Caco-2 (cell line): Measurements from ENCODE around the gene NPIPA3. TPM values are rescaled to one million over a fixed set of nuclear protein-coding genes. Genes with fewer than 3 reads are reported as not detected.
"Not testable (repeated sequence)": the region's sequence is repeated elsewhere in the genome, so short reads cannot be mapped to it uniquely, and the experiment has no call there.

Source experiments
- BruUV-seq: library from RNA; stranded (reverse); fragments of 400-500 nt; replicated peaks from 2 replicates; lab custom pipeline; 2021; lab: Mats Ljungman, UMichigan
- CTCF ChIA-PET: fragments of 300-600 bp; sonication (Branson Sonifier 250); formaldehyde crosslinking; loops from one replicate; lab custom pipeline; 2022; ENCODE audit warnings: antibody characterized with exemption; lab: Charles Lee
- POLR2A ChIA-PET: fragments of 300-600 bp; sonication (Branson Sonifier 250); formaldehyde crosslinking; loops from one replicate; lab custom pipeline; 2022; ENCODE audit warnings: antibody characterized with exemption; lab: Charles Lee
- DNase-seq, 2 experiments: peaks; one replicate each; pipeline versions ENCODE4 v3.0.0 to v3.0.0-alpha.2; 2020 to 2022
- H3K27me3 ChIP-seq: replicated peaks from 2 replicates; pipeline ENCODE4 v1.6.0; 2011; ENCODE audit warnings: low read length; ENCODE audit not compliant: control insufficient read depth, insufficient read depth
- H3K36me3 ChIP-seq: 2 replicates; pipeline ENCODE4 v1.5.1; 2011; ENCODE audit warnings: low read length; ENCODE audit not compliant: control insufficient read depth, insufficient read depth
- H3K4me1 ChIP-seq: fragments of 250-450 bp; sonication (Bioruptor Pico); 2 replicates; pipeline ENCODE4 v1.5.1; 2020; ENCODE audit warnings: mild to moderate bottlenecking
- H3K4me3 ChIP-seq: 2 replicates; pipeline ENCODE4 v1.5.1; 2011; ENCODE audit warnings: low read depth, mild to moderate bottlenecking, control low read depth, low read length
- H3K9me3 ChIP-seq: fragments of 250-450 bp; sonication (Bioruptor Pico); 2 replicates; pipeline ENCODE4 v1.5.1; 2020; ENCODE audit warnings: mild to moderate bottlenecking, moderate library complexity
- H3K27ac Mint-ChIP-seq: one replicate; pipeline ENCODE4 v1.8.0; 2022; ENCODE audit warnings: mixed read lengths; ENCODE audit not compliant: unreplicated experiment
- H3K27me3 Mint-ChIP-seq: one replicate; pipeline ENCODE4 v1.8.0; 2022; ENCODE audit warnings: mixed read lengths; ENCODE audit not compliant: insufficient read depth, unreplicated experiment
- H3K36me3 Mint-ChIP-seq: one replicate; pipeline ENCODE4 v1.8.0; 2022; ENCODE audit warnings: mild to moderate bottlenecking, mixed read lengths; ENCODE audit not compliant: insufficient read depth, unreplicated experiment
- H3K4me1 Mint-ChIP-seq: one replicate; pipeline ENCODE4 v1.8.0; 2022; ENCODE audit warnings: low read depth, mixed read lengths; ENCODE audit not compliant: unreplicated experiment
- H3K4me3 Mint-ChIP-seq: one replicate; pipeline ENCODE4 v1.8.0; 2022; ENCODE audit warnings: mild to moderate bottlenecking, moderate library complexity, mixed read lengths; ENCODE audit not compliant: unreplicated experiment
- H3K9me3 Mint-ChIP-seq: one replicate; pipeline ENCODE4 v1.8.0; 2022; ENCODE audit warnings: mixed read lengths; ENCODE audit not compliant: unreplicated experiment
- intact Hi-C: fragments of 100-400 bp; cut with micrococcal nuclease; formaldehyde crosslinking; loops from one replicate; pipeline ENCODE4 v1.10.0; 2022; ENCODE audit not compliant: unreplicated experiment
- total RNA-seq: library from RNA; stranded (reverse); gene quantifications from 2 replicates; pipeline ENCODE4 v1.2.3, GENCODE V29; 2022

NPIPA3 gene
- total RNA-seq, 1 experiment from 2014 or later, result 1.8 TPM

DNA sequence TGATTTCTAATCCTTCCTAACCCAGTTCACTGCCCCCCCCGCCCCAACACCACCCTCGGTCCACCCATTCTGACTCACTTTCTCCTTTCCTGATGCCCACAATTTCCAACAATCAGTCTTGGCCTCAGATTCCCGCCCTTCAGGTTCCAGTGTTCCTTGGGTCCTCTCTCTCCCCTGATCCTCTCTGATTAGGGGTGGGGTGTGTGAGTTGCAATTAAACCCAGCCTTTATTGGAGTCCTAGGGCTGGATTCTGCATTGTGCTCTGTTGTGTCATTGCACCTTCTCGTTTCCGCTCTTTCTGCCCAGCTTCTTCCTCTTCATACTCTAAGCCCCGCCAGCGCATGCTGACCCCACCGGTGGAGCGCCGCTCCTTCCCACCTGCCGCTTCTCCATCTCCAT, 539 bp upstream of the NPIPA3 start:
- H3K4me3 Mint-ChIP-seq, POLR2A ChIA-PET, intact Hi-C loops, CTCF ChIA-PET, H3K4me1 ChIP-seq, H3K9me3 ChIP-seq, H3K27me3 Mint-ChIP-seq, H3K27me3 ChIP-seq, H3K4me3 ChIP-seq, DNase-seq, BruUV-seq, H3K36me3 Mint-ChIP-seq, H3K4me1 Mint-ChIP-seq, H3K36me3 ChIP-seq, H3K27ac Mint-ChIP-seq, H3K9me3 Mint-ChIP-seq: not testable (repeated sequence)

DNA sequence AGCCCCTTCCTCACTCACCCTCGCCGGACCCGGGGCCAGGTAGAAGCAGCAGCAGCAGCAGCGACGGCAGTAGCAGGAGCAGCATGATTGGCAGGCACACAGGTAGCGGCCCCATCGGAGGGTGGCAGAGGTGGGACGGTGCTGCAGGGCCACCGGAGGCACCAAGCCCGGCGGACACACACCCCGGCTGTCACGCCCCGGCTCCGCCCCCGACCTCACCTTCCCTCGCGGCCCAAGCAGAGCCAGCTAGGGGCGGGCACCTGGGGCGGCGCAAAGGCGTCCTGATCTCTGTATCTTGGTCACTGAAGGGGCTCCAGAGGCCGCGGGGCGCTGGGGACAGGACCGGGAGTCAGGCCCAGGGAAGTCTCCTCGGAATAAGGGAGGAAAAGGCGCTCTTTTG, 30.0 kb downstream of the NPIPA3 start:
- H3K4me1 Mint-ChIP-seq, H3K27me3 ChIP-seq, H3K36me3 Mint-ChIP-seq, H3K4me3 ChIP-seq, H3K36me3 ChIP-seq, H3K4me1 ChIP-seq, H3K9me3 ChIP-seq, POLR2A ChIA-PET, H3K4me3 Mint-ChIP-seq, intact Hi-C loops, BruUV-seq, H3K27me3 Mint-ChIP-seq, CTCF ChIA-PET, H3K9me3 Mint-ChIP-seq, H3K27ac Mint-ChIP-seq, DNase-seq: not testable (repeated sequence)

DNA sequence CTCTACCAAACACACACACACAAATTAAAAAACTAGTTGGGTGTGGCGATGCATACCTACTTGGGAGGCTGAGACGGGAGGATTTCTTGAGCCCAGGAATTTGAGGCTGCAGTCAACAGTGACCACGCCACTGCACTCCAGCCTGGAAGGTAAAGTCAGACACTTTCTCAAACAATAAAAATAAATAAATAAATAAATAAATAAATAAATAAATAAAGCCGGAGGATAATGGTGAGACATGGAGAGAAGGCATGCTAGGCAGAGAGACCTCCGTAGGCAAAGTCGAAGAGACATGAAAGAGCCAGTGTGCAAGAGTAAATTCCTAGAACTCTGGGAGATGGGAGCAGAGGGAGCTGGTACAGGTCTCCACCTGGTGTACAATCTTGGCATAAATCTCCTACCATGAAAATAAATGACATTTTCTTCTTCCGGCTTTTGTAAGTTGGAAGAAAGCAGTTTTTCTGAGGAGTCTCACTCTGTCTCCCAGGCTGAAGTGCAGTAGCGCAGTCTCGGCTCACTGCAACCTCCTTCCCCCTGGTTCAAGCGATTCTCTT, 37.7 kb downstream of the NPIPA3 start:
- H3K9me3 ChIP-seq, POLR2A ChIA-PET, BruUV-seq, H3K4me3 Mint-ChIP-seq, intact Hi-C loops, H3K4me1 Mint-ChIP-seq, H3K27me3 ChIP-seq, H3K27ac Mint-ChIP-seq, CTCF ChIA-PET, DNase-seq, H3K36me3 ChIP-seq, H3K36me3 Mint-ChIP-seq, H3K9me3 Mint-ChIP-seq, H3K4me1 ChIP-seq, H3K4me3 ChIP-seq, H3K27me3 Mint-ChIP-seq: not testable (repeated sequence)

DNA sequence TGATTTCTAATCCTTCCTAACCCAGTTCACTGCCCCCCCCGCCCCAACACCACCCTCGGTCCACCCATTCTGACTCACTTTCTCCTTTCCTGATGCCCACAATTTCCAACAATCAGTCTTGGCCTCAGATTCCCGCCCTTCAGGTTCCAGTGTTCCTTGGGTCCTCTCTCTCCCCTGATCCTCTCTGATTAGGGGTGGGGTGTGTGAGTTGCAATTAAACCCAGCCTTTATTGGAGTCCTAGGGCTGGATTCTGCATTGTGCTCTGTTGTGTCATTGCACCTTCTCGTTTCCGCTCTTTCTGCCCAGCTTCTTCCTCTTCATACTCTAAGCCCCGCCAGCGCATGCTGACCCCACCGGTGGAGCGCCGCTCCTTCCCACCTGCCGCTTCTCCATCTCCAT, 38.6 kb downstream of the NPIPA3 start:
- H3K27ac Mint-ChIP-seq, CTCF ChIA-PET, DNase-seq, H3K27me3 Mint-ChIP-seq, H3K4me3 ChIP-seq, H3K36me3 Mint-ChIP-seq, H3K4me1 Mint-ChIP-seq, H3K4me1 ChIP-seq, H3K36me3 ChIP-seq, H3K9me3 Mint-ChIP-seq, BruUV-seq, H3K4me3 Mint-ChIP-seq, POLR2A ChIA-PET, H3K27me3 ChIP-seq, H3K9me3 ChIP-seq, intact Hi-C loops: not testable (repeated sequence)

DNA sequence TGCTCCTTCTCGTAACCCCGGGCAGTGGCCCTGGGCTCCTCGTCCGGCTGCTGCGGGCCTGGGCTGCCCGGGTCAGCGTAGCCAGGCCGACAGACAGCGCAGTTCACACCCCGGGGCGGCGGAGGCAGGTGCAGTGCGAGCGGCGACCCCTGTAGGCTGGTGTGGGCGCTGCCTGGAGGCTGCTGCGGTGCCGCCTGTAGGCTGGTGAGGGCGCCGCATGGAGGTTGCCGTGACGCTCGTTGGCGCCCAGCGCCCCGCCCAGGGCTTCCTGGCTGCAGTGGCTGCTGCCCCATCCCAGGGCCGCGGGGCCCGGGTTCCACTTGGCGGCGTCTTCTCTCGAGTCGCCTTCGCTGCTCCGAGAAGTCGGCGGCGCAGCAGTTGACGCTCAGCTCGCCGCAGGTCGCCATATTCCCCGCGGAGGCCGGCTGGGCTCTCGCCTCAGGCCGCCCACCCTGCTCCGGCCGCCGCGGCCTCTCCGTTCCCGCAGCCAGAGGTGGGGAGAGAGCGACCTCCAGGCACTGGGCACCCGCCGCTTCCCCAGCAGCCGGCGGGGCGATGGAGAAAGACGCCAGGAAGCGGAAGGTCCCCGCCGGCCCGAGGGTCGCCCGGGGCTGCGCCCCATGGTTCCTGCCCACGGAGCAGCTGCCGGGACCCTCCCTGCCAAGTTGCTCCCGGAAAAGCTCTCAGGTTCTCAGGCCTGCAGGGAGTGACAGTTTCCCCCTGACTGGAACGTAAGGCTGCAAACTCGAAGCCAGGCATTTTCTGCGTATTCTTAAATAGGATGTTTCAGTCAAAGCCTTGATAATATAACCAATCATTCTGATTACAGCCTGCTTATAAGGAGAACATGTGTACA, 39.3 kb downstream of the NPIPA3 start, which contains the start of gene NPIPA2:
NPIPA2 (plus strand) TSS at position 261 of the 856 bp plus-strand sequence. CDS start 5,533 bp downstream, outside the sequence.
- H3K4me3 Mint-ChIP-seq, H3K4me1 ChIP-seq, H3K36me3 Mint-ChIP-seq, H3K4me1 Mint-ChIP-seq, POLR2A ChIA-PET, H3K27me3 ChIP-seq, H3K27me3 Mint-ChIP-seq, H3K27ac Mint-ChIP-seq, H3K4me3 ChIP-seq, intact Hi-C loops, H3K9me3 ChIP-seq, H3K9me3 Mint-ChIP-seq, DNase-seq, H3K36me3 ChIP-seq, CTCF ChIA-PET: not testable (repeated sequence)
- TSS peak; percentile 87 for BruUV-seq

DNA sequence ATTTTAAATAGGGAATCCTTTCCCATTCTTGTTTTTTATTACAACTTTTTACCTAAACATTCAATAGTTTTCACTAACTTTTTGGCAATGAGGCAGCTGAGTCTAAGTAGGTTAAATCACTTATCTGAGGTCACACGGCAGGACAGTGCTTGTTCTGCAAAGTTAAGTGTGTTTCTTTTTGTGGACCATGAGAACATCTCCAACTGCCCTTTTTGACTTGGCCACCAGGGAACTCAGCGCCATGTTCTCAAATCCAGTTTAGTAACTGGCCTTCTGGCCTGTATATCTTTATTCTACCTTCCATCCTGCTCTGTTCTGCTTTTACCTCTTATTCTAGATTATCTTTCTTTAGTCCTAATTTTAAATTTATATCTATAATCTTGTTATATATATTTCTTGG, 70.4 kb downstream of the NPIPA3 start:
- CTCF ChIA-PET, result not testable (repeated sequence)

DNA sequence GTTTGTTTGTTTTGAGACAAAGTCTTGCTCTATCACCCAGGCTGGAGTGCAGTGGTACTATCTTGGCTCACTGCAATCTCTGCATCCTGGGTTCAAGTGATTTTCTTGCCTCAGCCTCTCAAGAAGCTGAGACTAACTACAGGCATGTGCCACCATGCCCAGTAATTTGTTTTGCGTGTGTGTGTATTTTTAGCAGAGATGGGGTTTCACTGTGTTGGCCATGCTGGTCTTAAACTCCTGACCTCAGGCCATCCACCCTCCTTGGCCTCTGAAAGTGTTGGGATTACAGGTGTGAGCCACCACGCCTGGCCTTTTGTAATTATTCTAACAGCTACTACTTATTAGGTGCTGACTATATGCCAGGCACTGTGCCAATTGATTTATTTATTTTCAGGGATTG, 72.4 kb downstream of the NPIPA3 start:
- intact Hi-C loops, H3K4me1 ChIP-seq, H3K27me3 ChIP-seq, H3K36me3 ChIP-seq, H3K27ac Mint-ChIP-seq, DNase-seq, CTCF ChIA-PET, H3K4me3 Mint-ChIP-seq, H3K9me3 Mint-ChIP-seq, H3K4me1 Mint-ChIP-seq, H3K36me3 Mint-ChIP-seq, H3K4me3 ChIP-seq, POLR2A ChIA-PET, BruUV-seq, H3K9me3 ChIP-seq, H3K27me3 Mint-ChIP-seq: not testable (repeated sequence)

More for the DNA sequence above, 70.4 kb downstream of the NPIPA3 start:
- H3K27me3 Mint-ChIP-seq, H3K4me1 Mint-ChIP-seq, DNase-seq, H3K9me3 ChIP-seq, H3K36me3 ChIP-seq, H3K9me3 Mint-ChIP-seq, POLR2A ChIA-PET, H3K27ac Mint-ChIP-seq, intact Hi-C loops, H3K4me3 ChIP-seq, BruUV-seq, H3K36me3 Mint-ChIP-seq, H3K4me1 ChIP-seq, H3K4me3 Mint-ChIP-seq, H3K27me3 ChIP-seq: not testable (repeated sequence)
